GM18499 (cell line): ENCODE results near the gene ADGRE3.
A peak's percentile ranks its signal among the peaks of the same experiment; 100 is the strongest.
"Not testable (repeated sequence)": the region's sequence is repeated elsewhere in the genome, so short reads cannot be mapped to it uniquely, and the experiment has no call there.

Source experiments
- ATAC-seq: cut with Tn5 transposase; IDR thresholded peaks from one replicate; pipeline ENCODE4 v1.9.1; 2021; ENCODE audit warnings: moderate number of reproducible peaks; ENCODE audit not compliant: insufficient read depth, unreplicated experiment

ADGRE3 gene

GRCh38 chr19:14612242-14612641 lies 62.4 kb downstream of the ADGRE3 start:
- not testable (repeated sequence) for ATAC-seq

GRCh38 chr19:14611051-14611450 lies 63.6 kb downstream of the ADGRE3 start:
- ATAC-seq: no peak

GRCh38 chr19:14606627-14607026 lies 68.0 kb downstream of the ADGRE3 start:
- ATAC-seq: no peak

- ATAC-seq: no peak
These were observed 70.7 kb downstream of the ADGRE3 start for GRCh38 chr19:14603990-14604387.

- ATAC-seq: no peak
These were observed 75.0 kb downstream of the ADGRE3 start for GRCh38 chr19:14599548-14600147.

- ATAC-seq: no peak
These were observed 79.1 kb downstream of the ADGRE3 start for GRCh38 chr19:14595558-14595957.

GRCh38 chr19:14589433-14589832 lies 85.2 kb downstream of the ADGRE3 start:
- ATAC-seq: not testable (repeated sequence)

GRCh38 chr19:14585187-14585586 lies 89.5 kb downstream of the ADGRE3 start:
- ATAC-seq: peak; percentile 58

- ATAC-seq: not testable (repeated sequence)
These were observed 90.3 kb downstream of the ADGRE3 start for GRCh38 chr19:14584372-14584771.

- no peak for ATAC-seq
These were observed 91.7 kb downstream of the ADGRE3 start, which contains the start of gene CLEC17A for GRCh38 chr19:14582894-14583340. Gene CLEC17A (plus strand): TSS chr19:14583084. CDS start chr19:14583161, 77 bp downstream.

GRCh38 chr19:14580623-14581237 lies 93.9 kb downstream of the ADGRE3 start:
- no peak for ATAC-seq

- ATAC-seq: no peak
These were observed 96.7 kb downstream of the ADGRE3 start for GRCh38 chr19:14577885-14578427.

GRCh38 chr19:14577264-14577663 lies 97.4 kb downstream of the ADGRE3 start:
- ATAC-seq: no peak

- ATAC-seq: no peak
These were observed 98.3 kb downstream of the ADGRE3 start for GRCh38 chr19:14576363-14576762.

- ATAC-seq: no peak
These were observed 99.1 kb downstream of the ADGRE3 start for GRCh38 chr19:14575428-14575980.

- no peak for ATAC-seq
These were observed 102.8 kb downstream of the ADGRE3 start, which contains the start of gene NDUFB7 for GRCh38 chr19:14571695-14572490. Gene NDUFB7 (minus strand): TSS chr19:14572066. CDS start chr19:14572000, 66 bp downstream.

GRCh38 chr19:14570864-14571527 lies 103.6 kb downstream of the ADGRE3 start:
- no peak for ATAC-seq
